Measurements from ENCODE around the gene EMILIN2.

The EMILIN2 gene

GRCh38 chr18:2916184-2916583, 69.4 kb downstream of the EMILIN2 start:
- no peak for DNase-seq (ENCODE audit: low spot score)

- DNase-seq (ENCODE audit: low spot score): no peak
These were observed 70.6 kb downstream of the EMILIN2 start for GRCh38 chr18:2917259-2918047.

GRCh38 chr18:2918761-2919550, 72.2 kb downstream of the EMILIN2 start:
- no peak for DNase-seq (ENCODE audit: low spot score)

- no peak for DNase-seq (ENCODE audit: low spot score)
These were observed 72.8 kb downstream of the EMILIN2 start for GRCh38 chr18:2919600-2919999.

GRCh38 chr18:2920027-2920426, 73.2 kb downstream of the EMILIN2 start:
- DNase-seq (ENCODE audit: low spot score): no peak

- DNase-seq (ENCODE audit: low spot score): no peak
These were observed 73.9 kb downstream of the EMILIN2 start for GRCh38 chr18:2920546-2921343.

GRCh38 chr18:2921778-2922177, 75.0 kb downstream of the EMILIN2 start:
- no peak for DNase-seq (ENCODE audit: low spot score)

GRCh38 chr18:2923464-2923863, 76.7 kb downstream of the EMILIN2 start:
- no peak for DNase-seq (ENCODE audit: low spot score)

- no peak for DNase-seq (ENCODE audit: low spot score)
These were observed 78.1 kb downstream of the EMILIN2 start for GRCh38 chr18:2924920-2925319.

- DNase-seq (ENCODE audit: low spot score): no peak
These were observed 79.7 kb downstream of the EMILIN2 start for GRCh38 chr18:2926528-2926927.

GRCh38 chr18:2927745-2928144, 80.9 kb downstream of the EMILIN2 start:
- no peak for DNase-seq (ENCODE audit: low spot score)

GRCh38 chr18:2932247-2933181, 85.7 kb downstream of the EMILIN2 start:
- peak; percentile 52 for DNase-seq (ENCODE audit: low spot score)

GRCh38 chr18:2933995-2934394, 87.2 kb downstream of the EMILIN2 start:
- DNase-seq (ENCODE audit: low spot score): no peak

GRCh38 chr18:2935438-2936192, 88.8 kb downstream of the EMILIN2 start:
- no peak for DNase-seq (ENCODE audit: low spot score)

GRCh38 chr18:2939317-2939716, 92.5 kb downstream of the EMILIN2 start:
- DNase-seq (ENCODE audit: low spot score): no peak

- DNase-seq (ENCODE audit: low spot score): peak; percentile 28
These were observed 101.2 kb downstream of the EMILIN2 start for GRCh38 chr18:2948038-2948437.

GRCh38 chr18:2952605-2953004, 105.8 kb downstream of the EMILIN2 start:
- no peak for DNase-seq (ENCODE audit: low spot score)

- DNase-seq (ENCODE audit: low spot score): no peak
These were observed 107.3 kb downstream of the EMILIN2 start for GRCh38 chr18:2953935-2954653.

GRCh38 chr18:2954869-2955645, 108.3 kb downstream of the EMILIN2 start:
- DNase-seq (ENCODE audit: low spot score): no peak
